C4-2B (cell line): ENCODE measurements around the gene ADARB2.
"Not testable (repeated sequence)": the region's sequence is repeated elsewhere in the genome, so short reads cannot be mapped to it uniquely, and the experiment has no call there.

ENCODE experiments used
- H3K27ac ChIP-seq: fragments of 450-650 bp; 2 replicates; pipeline ENCODE4 v1.5.1; 2017
- ZFX ChIP-seq: fragments of 450-650 bp; IDR thresholded peaks from 2 replicates; pipeline ENCODE4 v1.6.1; 2017
- TF ChIP-seq, protein P1 (sequence below): fragments of 450-650 bp; conservative IDR thresholded peaks from 2 replicates; pipeline ENCODE4 v1.5.1; 2017; ENCODE audit warnings: mild to moderate bottlenecking

The ADARB2 gene

DNA sequence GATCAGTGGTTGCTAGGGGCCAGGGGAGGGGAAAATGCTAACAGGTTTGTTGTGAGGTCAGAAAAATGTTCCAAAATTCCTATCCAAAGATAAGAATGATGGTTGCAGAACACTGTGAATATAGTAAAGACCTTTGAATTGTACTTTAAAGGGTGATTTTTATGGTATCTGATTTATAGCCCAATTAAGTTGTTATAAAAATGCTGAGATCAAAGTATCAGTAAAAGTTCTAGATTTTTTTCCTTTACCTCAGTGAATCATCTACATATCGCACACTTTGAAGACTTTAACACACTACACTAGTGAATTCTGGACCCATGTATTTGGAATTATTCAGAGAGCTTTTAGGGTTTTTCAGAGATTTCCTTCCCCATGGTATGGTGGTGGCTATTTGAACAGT, 405.8 kb downstream of the ADARB2 start:
- no peak for TF ChIP-seq ZFX
- TF ChIP-seq, protein P1, sequence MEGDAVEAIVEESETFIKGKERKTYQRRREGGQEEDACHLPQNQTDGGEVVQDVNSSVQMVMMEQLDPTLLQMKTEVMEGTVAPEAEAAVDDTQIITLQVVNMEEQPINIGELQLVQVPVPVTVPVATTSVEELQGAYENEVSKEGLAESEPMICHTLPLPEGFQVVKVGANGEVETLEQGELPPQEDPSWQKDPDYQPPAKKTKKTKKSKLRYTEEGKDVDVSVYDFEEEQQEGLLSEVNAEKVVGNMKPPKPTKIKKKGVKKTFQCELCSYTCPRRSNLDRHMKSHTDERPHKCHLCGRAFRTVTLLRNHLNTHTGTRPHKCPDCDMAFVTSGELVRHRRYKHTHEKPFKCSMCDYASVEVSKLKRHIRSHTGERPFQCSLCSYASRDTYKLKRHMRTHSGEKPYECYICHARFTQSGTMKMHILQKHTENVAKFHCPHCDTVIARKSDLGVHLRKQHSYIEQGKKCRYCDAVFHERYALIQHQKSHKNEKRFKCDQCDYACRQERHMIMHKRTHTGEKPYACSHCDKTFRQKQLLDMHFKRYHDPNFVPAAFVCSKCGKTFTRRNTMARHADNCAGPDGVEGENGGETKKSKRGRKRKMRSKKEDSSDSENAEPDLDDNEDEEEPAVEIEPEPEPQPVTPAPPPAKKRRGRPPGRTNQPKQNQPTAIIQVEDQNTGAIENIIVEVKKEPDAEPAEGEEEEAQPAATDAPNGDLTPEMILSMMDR = no peak
- H3K27ac ChIP-seq = no peak overlapping the region

GRCh38 chr10:1329622-1330021, 407.7 kb downstream of the ADARB2 start:
- TF ChIP-seq, protein P1 = no peak
- no peak overlapping the region for H3K27ac ChIP-seq

DNA sequence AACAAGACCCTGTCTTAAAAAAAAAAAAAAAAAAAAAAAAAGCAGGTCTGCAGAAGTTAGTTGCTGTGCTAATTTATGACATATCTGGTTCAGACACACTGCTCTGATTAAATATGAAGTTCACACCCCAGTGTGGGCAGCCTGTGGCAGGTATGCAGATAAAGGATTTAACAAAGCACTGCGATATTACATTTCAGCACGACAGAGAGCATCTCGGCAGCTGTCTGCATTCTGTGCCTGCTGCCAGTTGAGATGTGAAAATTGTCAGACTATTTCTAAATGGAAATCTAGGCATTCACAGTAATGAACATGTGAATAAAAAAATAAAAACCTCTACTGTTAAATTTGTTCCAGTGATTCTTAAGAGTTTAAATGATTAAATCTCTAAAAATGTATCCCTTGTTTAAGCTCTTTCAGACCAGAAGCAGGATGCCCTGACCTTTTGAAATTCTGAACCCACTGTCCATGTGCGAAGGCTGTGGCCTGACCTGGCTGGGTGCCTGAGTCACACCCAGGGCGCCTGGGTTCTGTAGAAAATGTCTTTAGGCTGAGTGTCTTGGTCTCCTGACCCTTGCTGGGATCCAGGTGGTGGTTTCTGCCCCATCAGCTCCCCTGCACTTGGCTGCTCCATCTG, 408.2 kb downstream of the ADARB2 start:
- H3K27ac ChIP-seq = no peak overlapping the region
- TF ChIP-seq, protein P1 = no peak
- no peak for TF ChIP-seq ZFX

GRCh38 chr10:1328161-1328823, 409.0 kb downstream of the ADARB2 start:
- TF ChIP-seq ZFX = no peak
- TF ChIP-seq, protein P1 = no peak
- H3K27ac ChIP-seq = no peak overlapping the region

DNA sequence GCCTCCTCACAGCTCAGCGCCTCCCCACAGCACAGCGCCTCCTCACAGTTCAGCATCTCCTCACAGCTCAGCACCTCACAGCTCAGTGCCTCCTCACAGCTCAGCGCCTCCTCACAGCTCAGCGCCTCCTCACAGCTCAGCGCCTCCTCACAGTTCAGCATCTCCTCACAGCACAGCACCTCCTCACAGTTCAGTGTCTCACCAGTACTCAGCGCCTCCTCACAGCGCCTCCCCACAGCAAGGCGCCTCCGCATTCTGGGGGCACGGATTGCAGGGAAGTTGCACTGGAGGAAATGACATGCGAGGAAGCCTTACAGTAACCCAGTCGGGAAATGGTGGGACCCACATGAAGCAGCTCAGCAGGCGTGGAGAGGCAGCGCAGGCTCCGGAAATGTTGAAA, 409.6 kb downstream of the ADARB2 start:
- TF ChIP-seq ZFX = no peak
- TF ChIP-seq, protein P1 = no peak
- no peak overlapping the region for H3K27ac ChIP-seq

DNA sequence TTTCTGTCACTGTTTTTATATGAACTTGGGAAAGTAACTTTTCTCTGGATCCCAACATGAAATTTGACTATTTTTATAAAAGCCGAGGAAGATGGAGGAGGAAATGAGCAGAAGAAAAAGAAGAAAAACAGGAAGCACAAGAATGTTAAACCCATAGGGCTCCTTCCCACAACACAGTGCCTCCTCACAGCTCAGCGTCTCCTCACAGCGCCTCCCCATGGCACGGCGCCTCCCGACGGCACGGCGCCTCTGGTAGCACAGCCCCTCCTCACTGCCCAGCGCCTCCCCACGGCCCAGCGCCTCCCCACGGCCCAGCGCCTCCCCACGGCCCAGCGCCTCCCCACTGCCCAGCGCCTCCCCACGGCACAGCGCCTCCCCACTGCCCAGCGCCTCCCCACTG, 410.8 kb downstream of the ADARB2 start:
- not testable (repeated sequence) for H3K27ac ChIP-seq

- H3K27ac ChIP-seq = peak overlapping the region; percentile 28; the same call in 1 of the 2 replicates
- TF ChIP-seq, protein P1 = no peak
- no peak for TF ChIP-seq ZFX
Observed at GRCh38 chr10:1324903-1325302, 412.4 kb downstream of the ADARB2 start.

- no peak overlapping the region for H3K27ac ChIP-seq
- TF ChIP-seq, protein P1 = no peak
- TF ChIP-seq ZFX = no peak
Observed at GRCh38 chr10:1323951-1324350, 413.4 kb downstream of the ADARB2 start.
